Measurements from ENCODE around the gene HBG1.
A peak's percentile ranks its signal among the peaks of the same experiment; 100 is the strongest.

HBG1 gene

DNA sequence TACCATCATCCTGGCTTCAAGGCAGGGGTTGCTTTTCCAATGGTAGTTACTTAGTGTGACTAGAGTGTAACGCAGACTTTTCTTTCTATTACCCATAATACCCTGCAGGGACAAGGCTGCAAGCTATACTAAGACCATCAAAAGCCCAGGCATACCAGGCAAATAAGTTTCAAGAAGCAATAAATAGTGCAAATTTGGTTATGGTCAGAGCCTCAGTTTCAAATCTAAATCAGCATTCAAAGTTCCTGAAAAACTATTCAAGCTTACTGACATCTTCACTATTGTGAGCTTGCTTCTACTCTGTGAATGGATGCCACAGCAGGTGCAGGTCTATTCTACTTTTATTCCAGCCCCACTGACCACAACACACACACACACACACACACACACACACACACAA, 20.3 kb downstream of the HBG1 start:
- H3K4me3 Mint-ChIP-seq = no peak overlapping the region
- H3K9me3 Mint-ChIP-seq = no peaks in the 10 kb centered on the region
- H3K36me3 Mint-ChIP-seq = no peaks in the 10 kb centered on the region
- H3K4me1 Mint-ChIP-seq = no peaks in the 10 kb centered on the region
- no peak overlapping the region for H3K27ac Mint-ChIP-seq
- ATAC-seq (no peak), DNase-seq (ENCODE audit: low spot score in 2 of 2) (no peak)

DNA sequence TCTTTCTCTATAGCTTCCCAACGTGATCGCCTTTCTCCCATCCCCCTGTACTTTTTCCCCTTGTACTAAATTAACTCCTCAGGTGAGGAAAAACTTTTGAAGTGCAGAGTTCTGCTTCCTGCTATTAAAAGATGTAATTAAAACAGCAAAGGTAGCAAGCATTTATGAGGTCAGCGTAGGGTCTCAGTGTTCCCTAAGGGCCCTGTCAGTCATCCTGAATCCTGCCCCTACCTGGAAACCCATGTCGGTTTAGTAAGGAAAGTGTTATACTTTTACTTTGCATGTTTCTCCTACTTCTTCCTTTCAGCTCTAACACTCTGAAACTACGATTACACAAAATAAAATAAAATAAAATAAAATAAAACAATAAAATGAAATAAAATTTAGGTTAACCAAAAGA, 21.5 kb downstream of the HBG1 start:
- Mint-ChIP-seq H3K4me3 (no peak overlapping the region), H3K9me3 (no peaks in the 10 kb centered on the region), H3K36me3 (no peaks in the 10 kb centered on the region), H3K4me1 (no peaks in the 10 kb centered on the region), H3K27ac (no peak overlapping the region)
- ATAC-seq = no peak
- DNase-seq (ENCODE audit: low spot score in 2 of 2) = no peak

DNA sequence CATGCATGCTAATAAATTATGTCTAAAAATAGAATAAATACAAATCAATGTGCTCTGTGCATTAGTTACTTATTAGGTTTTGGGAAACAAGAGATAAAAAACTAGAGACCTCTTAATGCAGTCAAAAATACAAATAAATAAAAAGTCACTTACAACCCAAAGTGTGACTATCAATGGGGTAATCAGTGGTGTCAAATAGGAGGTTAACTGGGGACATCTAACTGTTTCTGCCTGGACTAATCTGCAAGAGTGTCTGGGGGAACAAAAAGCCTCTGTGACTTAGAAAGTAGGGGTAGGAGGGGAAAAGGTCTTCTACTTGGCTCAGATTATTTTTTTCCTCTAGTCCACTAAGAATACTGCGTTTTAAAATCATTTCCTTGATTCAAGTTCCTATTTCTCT, 22.0 kb downstream of the HBG1 start:
- DNase-seq (ENCODE audit: low spot score in 2 of 2) = no peak
- H3K4me1 Mint-ChIP-seq = no peaks in the 10 kb centered on the region
- H3K4me3 Mint-ChIP-seq = no peak overlapping the region
- no peak for ATAC-seq
- no peaks in the 10 kb centered on the region for H3K36me3 Mint-ChIP-seq
- no peak overlapping the region for H3K27ac Mint-ChIP-seq
- peaks cover under 1% of the 10 kb centered on the region for H3K9me3 Mint-ChIP-seq

DNA sequence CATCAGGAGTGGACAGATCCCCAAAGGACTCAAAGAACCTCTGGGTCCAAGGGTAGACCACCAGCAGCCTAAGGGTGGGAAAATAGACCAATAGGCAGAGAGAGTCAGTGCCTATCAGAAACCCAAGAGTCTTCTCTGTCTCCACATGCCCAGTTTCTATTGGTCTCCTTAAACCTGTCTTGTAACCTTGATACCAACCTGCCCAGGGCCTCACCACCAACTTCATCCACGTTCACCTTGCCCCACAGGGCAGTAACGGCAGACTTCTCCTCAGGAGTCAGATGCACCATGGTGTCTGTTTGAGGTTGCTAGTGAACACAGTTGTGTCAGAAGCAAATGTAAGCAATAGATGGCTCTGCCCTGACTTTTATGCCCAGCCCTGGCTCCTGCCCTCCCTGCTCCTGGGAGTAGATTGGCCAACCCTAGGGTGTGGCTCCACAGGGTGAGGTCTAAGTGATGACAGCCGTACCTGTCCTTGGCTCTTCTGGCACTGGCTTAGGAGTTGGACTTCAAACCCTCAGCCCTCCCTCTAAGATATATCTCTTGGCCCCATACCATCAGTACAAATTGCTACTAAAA, 22.8 kb downstream of the HBG1 start, which contains the start of gene HBB:
Gene HBB (minus strand): TSS at position 340 of the 579 bp plus-strand sequence. CDS start 50 bp downstream, at position 290.
- peaks cover 4% of the 10 kb centered on the region for H3K9me3 Mint-ChIP-seq
- DNase-seq (ENCODE audit: low spot score in 2 of 2) (no peak), ATAC-seq (peak; percentile 21)
- no peaks in the 10 kb centered on the region for H3K4me1 Mint-ChIP-seq
- H3K36me3 Mint-ChIP-seq = no peaks in the 10 kb centered on the region
- no peak within 1 kb of the TSS for H3K4me3 Mint-ChIP-seq
- no peak within 1 kb of the TSS for H3K27ac Mint-ChIP-seq

DNA sequence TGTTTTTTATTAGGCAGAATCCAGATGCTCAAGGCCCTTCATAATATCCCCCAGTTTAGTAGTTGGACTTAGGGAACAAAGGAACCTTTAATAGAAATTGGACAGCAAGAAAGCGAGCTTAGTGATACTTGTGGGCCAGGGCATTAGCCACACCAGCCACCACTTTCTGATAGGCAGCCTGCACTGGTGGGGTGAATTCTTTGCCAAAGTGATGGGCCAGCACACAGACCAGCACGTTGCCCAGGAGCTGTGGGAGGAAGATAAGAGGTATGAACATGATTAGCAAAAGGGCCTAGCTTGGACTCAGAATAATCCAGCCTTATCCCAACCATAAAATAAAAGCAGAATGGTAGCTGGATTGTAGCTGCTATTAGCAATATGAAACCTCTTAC, 24.2 kb downstream of the HBG1 start:
- Mint-ChIP-seq H3K27ac (no peak overlapping the region), H3K9me3 (peaks cover 8% of the 10 kb centered on the region), H3K4me3 (no peak overlapping the region), H3K36me3 (no peaks in the 10 kb centered on the region), H3K4me1 (no peaks in the 10 kb centered on the region)
- DNase-seq (ENCODE audit: low spot score in 2 of 2) = no peak
- no peak for ATAC-seq

DNA sequence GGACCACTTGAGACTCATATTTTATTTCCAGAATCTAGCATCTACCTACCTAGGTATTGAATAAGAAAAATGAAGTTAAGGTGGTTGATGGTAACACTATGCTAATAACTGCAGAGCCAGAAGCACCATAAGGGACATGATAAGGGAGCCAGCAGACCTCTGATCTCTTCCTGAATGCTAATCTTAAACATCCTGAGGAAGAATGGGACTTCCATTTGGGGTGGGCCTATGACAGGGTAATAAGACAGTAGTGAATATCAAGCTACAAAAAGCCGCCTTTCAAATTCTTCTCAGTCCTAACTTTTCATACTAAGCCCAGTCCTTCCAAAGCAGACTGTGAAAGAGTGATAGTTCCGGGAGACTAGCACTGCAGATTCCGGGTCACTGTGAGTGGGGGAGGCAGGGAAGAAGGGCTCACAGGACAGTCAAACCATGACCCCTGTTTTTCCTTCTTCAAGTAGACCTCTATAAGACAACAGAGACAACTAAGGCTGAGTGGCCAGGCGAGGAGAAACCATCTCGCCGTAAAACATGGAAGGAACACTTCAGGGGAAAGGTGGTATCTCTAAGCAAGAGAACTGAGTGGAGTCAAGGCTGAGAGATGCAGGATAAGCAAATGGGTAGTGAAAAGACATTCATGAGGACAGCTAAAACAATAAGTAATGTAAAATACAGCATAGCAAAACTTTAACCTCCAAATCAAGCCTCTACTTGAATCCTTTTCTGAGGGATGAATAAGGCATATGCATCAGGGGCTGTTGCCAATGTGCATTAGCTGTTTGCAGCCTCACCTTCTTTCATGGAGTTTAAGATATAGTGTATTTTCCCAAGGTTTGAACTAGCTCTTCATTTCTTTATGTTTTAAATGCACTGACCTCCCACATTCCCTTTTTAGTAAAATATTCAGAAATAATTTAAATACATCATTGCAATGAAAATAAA, 24.8 kb downstream of the HBG1 start:
- no peak overlapping the region for H3K27ac Mint-ChIP-seq
- ATAC-seq = no peak
- no peak for DNase-seq (ENCODE audit: low spot score in 2 of 2)
- no peaks in the 10 kb centered on the region for H3K36me3 Mint-ChIP-seq
- H3K4me3 Mint-ChIP-seq = no peak overlapping the region
- peaks cover 8% of the 10 kb centered on the region for H3K9me3 Mint-ChIP-seq
- no peaks in the 10 kb centered on the region for H3K4me1 Mint-ChIP-seq

DNA sequence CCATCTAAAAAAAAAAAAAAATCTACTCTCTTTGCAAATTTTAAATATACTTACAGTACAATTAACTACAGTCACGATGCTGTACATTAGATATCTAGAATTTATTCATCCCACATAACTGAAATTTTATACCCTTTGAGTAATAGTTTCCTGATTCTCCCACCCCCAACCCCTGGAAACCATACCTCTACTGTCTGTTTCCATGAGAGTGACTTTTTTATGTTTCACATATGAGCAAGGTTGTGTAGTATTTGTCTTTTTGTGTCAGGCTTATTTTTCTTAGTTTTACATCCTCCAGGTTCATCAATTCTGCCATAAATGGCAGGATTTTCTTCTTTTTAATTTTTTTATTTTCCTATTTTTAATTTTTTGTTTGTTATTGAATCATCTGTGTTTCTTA, 26.0 kb downstream of the HBG1 start:
- Mint-ChIP-seq H3K9me3 (peaks cover 8% of the 10 kb centered on the region), H3K36me3 (no peaks in the 10 kb centered on the region), H3K4me1 (no peaks in the 10 kb centered on the region), H3K4me3 (no peak overlapping the region), H3K27ac (no peak overlapping the region)
- DNase-seq (ENCODE audit: low spot score in 2 of 2) (no peak), ATAC-seq (no peak)

DNA sequence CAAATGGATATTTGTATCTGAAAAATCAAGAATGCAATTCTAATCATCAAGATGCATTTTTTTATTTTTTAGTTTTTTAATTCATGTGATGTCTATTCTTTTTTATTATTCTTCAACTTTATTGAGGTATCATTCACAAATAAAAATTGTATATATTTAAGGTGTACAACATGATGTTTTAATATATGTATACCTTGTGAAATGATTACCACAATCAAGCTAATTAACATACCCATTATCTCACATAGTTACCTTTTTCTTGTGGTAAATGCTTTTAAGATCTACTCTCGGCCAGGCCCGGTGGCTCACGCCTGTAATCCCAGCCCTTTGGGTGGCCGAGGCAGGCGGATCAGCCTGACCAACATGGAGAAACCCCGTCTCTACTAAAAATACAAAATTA, 26.5 kb downstream of the HBG1 start:
- no peak for ATAC-seq
- H3K27ac Mint-ChIP-seq = no peak overlapping the region

DNA sequence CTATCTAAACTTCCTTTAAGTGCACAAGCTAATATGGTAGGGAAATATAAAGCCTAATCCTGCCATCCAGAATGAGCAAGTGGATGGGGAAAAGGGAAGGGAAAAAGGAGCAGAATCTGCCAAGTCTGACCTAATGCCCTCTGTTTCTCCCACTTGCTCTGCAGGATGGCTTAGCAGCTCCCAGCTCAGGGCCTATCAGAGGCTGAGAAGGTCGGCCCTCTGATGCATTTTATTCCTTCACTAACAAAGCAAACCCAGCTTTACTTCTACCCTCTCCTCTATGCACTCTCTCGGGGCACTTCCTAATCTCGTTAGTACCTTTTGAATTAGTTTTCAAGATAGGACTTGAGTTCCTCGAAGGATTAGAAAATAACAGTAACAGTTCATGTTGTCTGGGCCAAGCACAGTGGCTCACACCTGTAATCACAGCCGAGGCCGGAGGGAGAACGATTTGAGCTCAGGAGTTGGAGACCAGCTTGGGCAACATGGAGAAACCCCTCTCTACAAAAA, 39.2 kb downstream of the HBG1 start:
- H3K9me3 Mint-ChIP-seq = peaks cover 3% of the 10 kb centered on the region
- no peak overlapping the region for H3K27ac Mint-ChIP-seq
- ATAC-seq (no peak), DNase-seq (ENCODE audit: low spot score in 2 of 2) (no peak)
- no peaks in the 10 kb centered on the region for H3K36me3 Mint-ChIP-seq
- H3K4me1 Mint-ChIP-seq = no peaks in the 10 kb centered on the region
- H3K4me3 Mint-ChIP-seq = no peak overlapping the region

More for the DNA sequence above, 26.5 kb downstream of the HBG1 start:
- H3K9me3 Mint-ChIP-seq = peaks cover 8% of the 10 kb centered on the region
- no peaks in the 10 kb centered on the region for H3K4me1 Mint-ChIP-seq
- no peaks in the 10 kb centered on the region for H3K36me3 Mint-ChIP-seq
- H3K4me3 Mint-ChIP-seq = no peak overlapping the region
- no peak for DNase-seq (ENCODE audit: low spot score in 2 of 2)

DNA sequence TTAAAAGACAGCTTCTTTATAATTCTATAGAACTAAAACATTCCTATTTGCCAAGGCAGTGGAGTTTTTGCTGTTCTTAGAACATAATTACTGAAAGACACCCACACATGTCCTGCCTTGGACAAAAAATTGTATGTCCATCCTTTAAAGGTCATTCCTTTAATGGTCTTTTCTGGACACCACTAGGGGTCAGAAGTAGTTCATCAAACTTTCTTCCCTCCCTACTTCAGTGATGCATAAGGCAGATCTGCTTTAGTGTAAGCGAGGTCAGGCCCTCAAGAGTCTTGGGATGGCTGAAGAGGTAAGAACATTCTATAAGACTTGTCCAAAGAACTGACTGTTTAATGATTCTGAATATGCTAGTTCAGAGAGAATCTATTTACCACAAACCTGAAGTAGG, 44.9 kb downstream of the HBG1 start:
- Mint-ChIP-seq H3K9me3 (no peaks in the 10 kb centered on the region), H3K36me3 (no peaks in the 10 kb centered on the region)

DNA sequence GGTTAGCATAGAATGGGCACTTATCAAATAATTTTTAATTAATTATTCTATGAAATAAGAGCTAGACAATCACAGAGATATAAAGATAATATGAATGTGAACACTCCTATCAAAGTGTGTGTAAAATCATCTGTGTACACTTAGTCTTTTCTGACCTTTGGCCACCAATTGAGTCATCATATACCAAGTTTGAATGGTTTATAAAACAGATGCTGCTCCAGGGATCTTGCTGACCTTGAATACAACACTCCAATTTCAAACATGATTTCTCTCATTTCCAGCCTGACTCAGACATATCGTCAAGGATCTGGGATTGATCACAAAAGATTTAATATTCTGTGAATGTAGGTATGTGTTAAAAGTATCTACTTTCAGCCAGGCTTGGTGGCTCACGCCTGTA, 46.3 kb downstream of the HBG1 start:
- no peak overlapping the region for H3K4me3 Mint-ChIP-seq
- H3K27ac Mint-ChIP-seq = no peak overlapping the region
- H3K9me3 Mint-ChIP-seq = no peaks in the 10 kb centered on the region
- no peak for DNase-seq (ENCODE audit: low spot score in 2 of 2)
- no peak for ATAC-seq
- H3K4me1 Mint-ChIP-seq = no peaks in the 10 kb centered on the region
- no peaks in the 10 kb centered on the region for H3K36me3 Mint-ChIP-seq

More for the DNA sequence above, 44.9 kb downstream of the HBG1 start:
- no peak for DNase-seq (ENCODE audit: low spot score in 2 of 2)
- Mint-ChIP-seq H3K27ac (no peak overlapping the region), H3K4me3 (no peak overlapping the region), H3K4me1 (no peaks in the 10 kb centered on the region)
- ATAC-seq = no peak

DNA sequence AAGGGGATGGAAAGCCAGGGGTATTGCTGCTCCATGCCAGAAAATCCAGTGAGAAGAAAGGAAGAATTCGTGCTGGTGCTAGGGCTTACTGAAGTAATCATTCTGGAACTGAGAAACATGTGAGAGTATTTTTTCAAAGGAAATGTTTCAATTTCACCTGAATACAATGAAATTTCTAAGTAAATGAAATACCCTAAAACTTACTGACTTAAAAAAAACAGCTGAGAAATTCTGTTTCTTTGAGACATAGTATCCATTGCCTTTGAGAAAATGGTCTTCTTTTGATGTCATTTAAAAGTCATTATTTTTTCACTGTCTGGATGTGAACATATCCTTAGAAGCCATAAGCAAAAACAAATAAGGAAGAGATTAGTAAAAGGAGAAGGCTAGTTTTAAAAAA, 49.1 kb downstream of the HBG1 start, which contains the start of gene OR51V1:
Gene OR51V1 (minus strand): TSS at position 101 of the 400 bp plus-strand sequence. CDS start 0 bp downstream, at position 101.
- no peaks in the 10 kb centered on the region for H3K9me3 Mint-ChIP-seq
- H3K4me3 Mint-ChIP-seq = no peak within 1 kb of the TSS
- no peak for DNase-seq (ENCODE audit: low spot score in 2 of 2)
- H3K36me3 Mint-ChIP-seq = no peaks in the 10 kb centered on the region
- ATAC-seq = no peak
- no peak within 1 kb of the TSS for H3K27ac Mint-ChIP-seq
- H3K4me1 Mint-ChIP-seq = no peaks in the 10 kb centered on the region

DNA sequence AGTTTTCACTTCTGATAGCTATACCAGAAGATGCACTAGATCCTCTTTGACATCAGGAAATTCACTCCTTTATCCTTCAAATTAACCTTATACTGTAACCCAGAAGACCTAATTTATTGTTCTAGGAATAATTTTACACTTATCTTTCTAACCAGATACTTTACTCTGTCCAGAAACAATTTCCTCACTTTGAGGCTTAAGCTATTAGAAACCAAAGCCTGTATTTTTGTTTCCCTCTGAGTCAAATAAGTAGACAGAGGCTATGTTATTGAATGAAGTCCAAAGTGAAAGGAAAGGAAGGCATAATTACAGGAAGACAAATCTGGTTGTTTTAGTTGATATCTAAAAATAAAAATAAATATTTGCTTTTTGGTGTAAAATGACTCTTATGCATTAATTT, 51.4 kb downstream of the HBG1 start:
- Mint-ChIP-seq H3K36me3 (no peaks in the 10 kb centered on the region), H3K4me1 (no peaks in the 10 kb centered on the region), H3K27ac (no peak overlapping the region), H3K4me3 (no peak overlapping the region), H3K9me3 (peaks cover under 1% of the 10 kb centered on the region)
- DNase-seq (ENCODE audit: low spot score in 2 of 2) (no peak), ATAC-seq (no peak)

Data from stimulated activated effector memory CD8-positive, alpha-beta T cell treated with anti-CD3 and anti-CD28 coated beads, Interleukin-12 subunit alpha, Interleukin-12 subunit beta, amount 100 ng/mL, for 72 hours (primary cell).